HEK293 (cell line): Measurements from ENCODE around the gene CMC4.

ENCODE experiments used
- CTCF ChIA-PET: fragments of 350-600 bp; formaldehyde crosslinking; extraction: SDS; loops from one replicate; lab custom pipeline; 2021; ENCODE audit warnings: antibody characterized with exemption; lab: Yijun Ruan, JAX
- POLR2A ChIA-PET: fragments of 300-600 bp; formaldehyde crosslinking; extraction: SDS; loops from one replicate; lab custom pipeline; 2020; ENCODE audit warnings: antibody characterized with exemption, inconsistent platforms; lab: Yijun Ruan, JAX
- H3K27ac ChIP-seq: fragments of 200-500 bp; sonication (Bioruptor generic); 2 replicates; pipeline ENCODE4 v1.5.1; 2014; ENCODE audit warnings: low read depth, low read length, control low read depth, inconsistent platforms; ENCODE audit errors: extremely low read depth
- H3K36me3 ChIP-seq, 2 experiments: fragments of 200-500 bp in 1 of 2; sonication (Bioruptor generic) in 1 of 2; 1 replicate in 1 of 2; 2 replicates in 1 of 2; pipeline ENCODE4 v1.5.1; 2014 to 2017; ENCODE audit warnings: inconsistent platforms in 2 of 2, low read length in 2 of 2; ENCODE audit not compliant: control insufficient read depth in 2 of 2, insufficient read depth in 1 of 2
- H3K4me1 ChIP-seq: fragments of 200-500 bp; sonication (Bioruptor generic); 2 replicates; pipeline ENCODE4 v1.5.1; 2014; ENCODE audit warnings: mild to moderate bottlenecking, low read length, inconsistent platforms; ENCODE audit not compliant: control insufficient read depth, insufficient read depth
- H3K4me3 ChIP-seq: 2 replicates; pipeline ENCODE4 v1.5.1; 2011; ENCODE audit warnings: low read depth, mild to moderate bottlenecking, control low read depth, low read length, moderate library complexity
- H3K9me3 ChIP-seq: fragments of 200-500 bp; sonication (Bioruptor generic); 2 replicates; pipeline ENCODE4 v1.5.1; 2014; ENCODE audit warnings: low read depth, low read length, inconsistent platforms; ENCODE audit not compliant: control insufficient read depth, insufficient read depth
- AEBP2 ChIP-seq: fragments of 450-650 bp; formaldehyde crosslinking; IDR thresholded peaks from 2 replicates; pipeline ENCODE4 v1.5.1; 2016; ENCODE audit warnings: missing biosample characterization, missing genetic modification characterization, borderline replicate concordance
- GLIS2 ChIP-seq: fragments of 450-650 bp; formaldehyde crosslinking; IDR thresholded peaks from 2 replicates; pipeline ENCODE4 v1.5.1; 2016; ENCODE audit warnings: missing biosample characterization, missing genetic modification characterization
- HOXD13 ChIP-seq: sonication (generic); formaldehyde crosslinking; IDR thresholded peaks from 2 replicates; pipeline ENCODE4 v1.8.0; 2022; ENCODE audit warnings: missing genetic modification reagents, borderline replicate concordance
- KLF9 ChIP-seq: fragments of 450-650 bp; formaldehyde crosslinking; IDR thresholded peaks from 2 replicates; pipeline ENCODE4 v1.5.1; 2016; ENCODE audit warnings: missing biosample characterization, missing genetic modification characterization, low read depth
- MEIS1 ChIP-seq: sonication (generic); formaldehyde crosslinking; IDR thresholded peaks from 2 replicates; pipeline ENCODE4 v1.8.1; 2022; ENCODE audit warnings: missing genetic modification reagents, mild to moderate bottlenecking, borderline replicate concordance
- MYNN ChIP-seq: fragments of 450-650 bp; formaldehyde crosslinking; IDR thresholded peaks from 2 replicates; pipeline ENCODE4 v1.5.1; 2016; ENCODE audit warnings: missing biosample characterization, missing genetic modification characterization, borderline replicate concordance
- OSR2 ChIP-seq: fragments of 450-650 bp; formaldehyde crosslinking; IDR thresholded peaks from 2 replicates; pipeline ENCODE4 v1.5.1; 2016; ENCODE audit warnings: missing biosample characterization, missing genetic modification characterization
- PRDM1 ChIP-seq: fragments of 450-650 bp; formaldehyde crosslinking; IDR thresholded peaks from 2 replicates; pipeline ENCODE4; 2016; ENCODE audit warnings: missing biosample characterization, missing genetic modification characterization
- SCRT1 ChIP-seq: fragments of 450-650 bp; formaldehyde crosslinking; IDR thresholded peaks from 2 replicates; pipeline ENCODE4 v1.5.1; 2016; ENCODE audit warnings: missing biosample characterization, missing genetic modification characterization, borderline replicate concordance
- SP2 ChIP-seq: fragments of 450-650 bp; formaldehyde crosslinking; IDR thresholded peaks from 2 replicates; pipeline ENCODE4 v1.5.1; 2016; ENCODE audit warnings: missing biosample characterization, missing genetic modification characterization
- ZBTB49 ChIP-seq: fragments of 450-650 bp; formaldehyde crosslinking; IDR thresholded peaks from 2 replicates; pipeline ENCODE4 v1.5.1; 2016; ENCODE audit warnings: missing biosample characterization, missing genetic modification characterization, low read depth
- ZFP69B ChIP-seq: fragments of 450-650 bp; formaldehyde crosslinking; IDR thresholded peaks from 2 replicates; pipeline ENCODE4 v1.5.1; 2016; ENCODE audit warnings: missing biosample characterization, missing genetic modification characterization
- ZNF112 ChIP-seq: fragments of 450-650 bp; formaldehyde crosslinking; IDR thresholded peaks from 2 replicates; pipeline ENCODE4 v1.5.0; 2017; ENCODE audit warnings: missing biosample characterization, missing genetic modification characterization
- ZNF140 ChIP-seq: fragments of 450-650 bp; formaldehyde crosslinking; IDR thresholded peaks from 2 replicates; pipeline ENCODE4 v1.5.1; 2016; ENCODE audit warnings: missing biosample characterization, missing genetic modification characterization
- ZNF174 ChIP-seq: fragments of 450-650 bp; formaldehyde crosslinking; IDR thresholded peaks from 2 replicates; pipeline ENCODE4 v1.5.0; 2017; ENCODE audit warnings: missing biosample characterization, mild to moderate bottlenecking, missing genetic modification characterization
- ZNF26 ChIP-seq: fragments of 450-650 bp; formaldehyde crosslinking; IDR thresholded peaks from 2 replicates; pipeline ENCODE4 v1.5.1; 2016; ENCODE audit warnings: missing biosample characterization, missing genetic modification characterization
- ZNF280C ChIP-seq: fragments of 450-650 bp; formaldehyde crosslinking; IDR thresholded peaks from 2 replicates; pipeline ENCODE4 v1.5.1; 2016; ENCODE audit warnings: missing biosample characterization, missing genetic modification characterization
- ZNF302 ChIP-seq: fragments of 450-650 bp; formaldehyde crosslinking; IDR thresholded peaks from 2 replicates; pipeline ENCODE4 v1.5.1; 2016; ENCODE audit warnings: missing biosample characterization, missing genetic modification characterization, low read depth
- ZNF362 ChIP-seq: fragments of 450-650 bp; formaldehyde crosslinking; IDR thresholded peaks from 2 replicates; pipeline ENCODE4 v1.5.1; 2016; ENCODE audit warnings: missing biosample characterization, missing genetic modification characterization
- ZNF404 ChIP-seq: fragments of 450-650 bp; formaldehyde crosslinking; IDR thresholded peaks from 2 replicates; pipeline ENCODE4 v1.5.1; 2017; ENCODE audit warnings: missing biosample characterization, missing genetic modification characterization
- ZNF48 ChIP-seq: fragments of 450-650 bp; formaldehyde crosslinking; IDR thresholded peaks from 2 replicates; pipeline ENCODE4 v1.5.1; 2016; ENCODE audit warnings: missing biosample characterization, missing genetic modification characterization
- ZNF513 ChIP-seq: fragments of 450-650 bp; IDR thresholded peaks from 2 replicates; pipeline ENCODE4 v1.5.1; 2018; ENCODE audit warnings: missing biosample characterization, missing genetic modification characterization
- ZNF645 ChIP-seq: fragments of 450-650 bp; formaldehyde crosslinking; IDR thresholded peaks from 2 replicates; pipeline ENCODE4; 2016; ENCODE audit warnings: missing biosample characterization, missing genetic modification characterization
- ZNF843 ChIP-seq: fragments of 450-650 bp; formaldehyde crosslinking; IDR thresholded peaks from 2 replicates; pipeline ENCODE4 v1.5.1; 2016; ENCODE audit warnings: missing biosample characterization, missing genetic modification characterization

The CMC4 gene

GRCh38 chrX:155112171-155112570 is 41.2 kb upstream of the CMC4 start:
- H3K27ac ChIP-seq, result no peak overlapping the region
- H3K9me3 ChIP-seq, result no peaks in the 10 kb centered on the region
- no peak for TF ChIP-seq ZNF112 (tag by site-specific recombination)
- TF ChIP-seq SP2, result no peak
- TF ChIP-seq ZNF513 (tag by site-specific recombination), result no peak
- TF ChIP-seq PRDM1 (tag by site-specific recombination), result no peak
- no peak for TF ChIP-seq ZBTB49
- TF ChIP-seq, all 188 proteins: peak for 0
- Histone ChIP-seq H3K4me1 (no peaks in the 10 kb centered on the region), H3K36me3 (peaks cover 10 to 19% of the 10 kb centered on the region in 2 experiments; a peak in 2 of 3 replicates), H3K4me3 (no peak overlapping the region)
- ChIA-PET CTCF (no interaction called here), POLR2A (no interaction called here)

GRCh38 chrX:155108427-155108826 is 37.5 kb upstream of the CMC4 start:
- Histone ChIP-seq H3K4me1 (no peaks in the 10 kb centered on the region), H3K27ac (no peak overlapping the region), H3K4me3 (no peak overlapping the region), H3K36me3 (peaks cover 12 to 13% of the 10 kb centered on the region in 2 experiments), H3K9me3 (no peaks in the 10 kb centered on the region)
- CTCF ChIA-PET, result interaction anchor here (1.2 kb wide), 1 partner anchor 51 kb away, joined by 4 read pairs; no protein-coding TSS in a partner anchor
- POLR2A ChIA-PET, result interaction anchor here (0.6 kb wide), 1 partner anchor 422 kb away, joined by 3 read pairs; no protein-coding TSS in a partner anchor
- TF ChIP-seq KLF9 (tag by site-specific recombination), result no peak
- TF ChIP-seq ZNF140, result no peak
- no peak for TF ChIP-seq ZNF280C
- TF ChIP-seq AEBP2 (tag by site-specific recombination), result no peak
- TF ChIP-seq ZNF362 (tag by site-specific recombination), result no peak
- no peak for TF ChIP-seq MYNN (tag by site-specific recombination)
- TF ChIP-seq ZNF843 (tag by site-specific recombination), result no peak
- no peak for TF ChIP-seq ZNF174 (tag by site-specific recombination)
- no peak for TF ChIP-seq ZNF645
- TF ChIP-seq HOXD13 (CRISPR knock-in tag), result no peak
- TF ChIP-seq GLIS2 (tag by site-specific recombination), result no peak
- TF ChIP-seq ZNF302 (tag by site-specific recombination), result no peak
- TF ChIP-seq OSR2 (tag by site-specific recombination), result no peak
- TF ChIP-seq MEIS1 (CRISPR knock-in tag), result no peak
- no peak for TF ChIP-seq ZNF48 (tag by site-specific recombination)
- no peak for TF ChIP-seq ZNF26 (tag by site-specific recombination)
- no peak for TF ChIP-seq SCRT1
- no peak for TF ChIP-seq ZFP69B
- no peak for TF ChIP-seq ZNF404 (tag by site-specific recombination)
